Natural killer cell (primary cell): Measurements from ENCODE around the gene SKIL. TPM values are rescaled to one million over a fixed set of nuclear protein-coding genes. Genes with fewer than 3 reads are reported as not detected.

Experiments used
- ATAC-seq, 3 donors: fragments of 150-1000 bp in 2 of 3; fragments of 200-7000 bp in 1 of 3; cut with Tn5 transposase; 1 replicate in 1 of 3; 2 replicates in 2 of 3; pipeline ENCODE4 v1.10.0; 2021; ENCODE audit warnings: mild to moderate bottlenecking in 2 of 3, moderate library complexity in 2 of 3
- DNase-seq, 2 donors: peaks; one replicate each; pipeline versions ENCODE4 v3.0.0 to v3.0.0-alpha.2; 2013 to 2021; ENCODE audit warnings: mixed read lengths in 1 of 2
- H3K27ac ChIP-seq: one replicate; pipeline ENCODE4 v1.5.1; 2013; ENCODE audit warnings: mild to moderate bottlenecking, low read length
- H3K27me3 ChIP-seq: one replicate; pipeline ENCODE4 v1.6.1; 2013; ENCODE audit warnings: low read length; ENCODE audit not compliant: control insufficient read depth, insufficient read depth
- H3K36me3 ChIP-seq: one replicate; pipeline ENCODE4 v1.6.1; 2013; ENCODE audit warnings: low read length; ENCODE audit not compliant: control insufficient read depth, insufficient read depth
- H3K4me1 ChIP-seq: one replicate; pipeline ENCODE4 v1.6.1; 2013; ENCODE audit warnings: low read length; ENCODE audit not compliant: control insufficient read depth, insufficient read depth
- H3K4me3 ChIP-seq: one replicate; pipeline ENCODE4 v1.5.1; 2013; ENCODE audit warnings: low read length
- H3K9me3 ChIP-seq: one replicate; pipeline ENCODE4 v1.6.1; 2013; ENCODE audit warnings: low read length; ENCODE audit not compliant: control insufficient read depth, insufficient read depth
- H3K27ac Mint-ChIP-seq, 2 donors: one replicate each; pipeline ENCODE4 v1.8.0; 2022; ENCODE audit warnings: mild to moderate bottlenecking in 2 of 2, mixed read lengths in 2 of 2, moderate library complexity in 1 of 2
- H3K27me3 Mint-ChIP-seq, 2 donors: one replicate each; pipeline ENCODE4 v1.8.0; 2022; ENCODE audit warnings: low read depth in 2 of 2, mixed read lengths in 2 of 2
- H3K36me3 Mint-ChIP-seq: one replicate; pipeline ENCODE4 v1.8.0; 2022; ENCODE audit warnings: mixed read lengths
- H3K4me1 Mint-ChIP-seq, 2 donors: one replicate each; pipeline ENCODE4 v1.8.0; 2022; ENCODE audit warnings: mixed read lengths in 2 of 2
- H3K4me3 Mint-ChIP-seq: one replicate; pipeline ENCODE4 v1.8.0; 2022; ENCODE audit warnings: mild to moderate bottlenecking, moderate library complexity, mixed read lengths
- H3K9me3 Mint-ChIP-seq, 2 donors: one replicate each; pipeline ENCODE4 v1.8.0; 2022; ENCODE audit warnings: mixed read lengths in 2 of 2
- CTCF ChIP-seq: fragments of 200-600 bp; IDR thresholded peaks from one replicate; pipeline ENCODE4 v1.8.0; 2022; ENCODE audit warnings: antibody characterized with exemption
- WGBS: methylation state at CpG from one replicate; pipeline ENCODE4 v1.1.7; 2013; ENCODE audit warnings: missing lambda C conversion rate; ENCODE audit not compliant: insufficient coverage; 5-methylcytosine and 5-hydroxymethylcytosine counted together
- intact Hi-C: fragments of 100-400 bp; cut with micrococcal nuclease; formaldehyde crosslinking; loops from one replicate; pipeline ENCODE4 v1.14.2; 2022
- total RNA-seq, 4 donors: library from RNA; stranded (reverse); fragments of 120-200 nt in 1 of 4; gene quantifications; one replicate each; pipeline versions ENCODE4 v1.2.3 to v1.2.4, GENCODE V29; 2013 to 2022

SKIL gene
- total RNA-seq, 3 donors from 2014 or later (not counting 1 experiment from before 2014, with no cell fraction given): 85.5 to 156 (median 96.3) TPM

GRCh38 chr3:170352936-170353335, 4.6 kb upstream of the SKIL start:
- ATAC-seq (no peak), DNase-seq (peak in 1 of 2 donors; percentile 42)
- H3K36me3 ChIP-seq: no peaks in the 10 kb centered on the region
- no peak for TF ChIP-seq CTCF
- intact Hi-C loops: no loop called here
- no peaks in the 10 kb centered on the region for H3K27me3 Mint-ChIP-seq
- WGBS: 19% methylated on average over 6 of the region's 7 CpGs
- H3K27ac ChIP-seq: no peak overlapping the region
- no peaks in the 10 kb centered on the region for H3K36me3 Mint-ChIP-seq
- no peak overlapping the region for H3K4me3 ChIP-seq
- no peaks in the 10 kb centered on the region for H3K27me3 ChIP-seq
- H3K4me3 Mint-ChIP-seq: no peak overlapping the region
- no peak overlapping the region for H3K27ac Mint-ChIP-seq
- H3K4me1 Mint-ChIP-seq: peaks cover 17 to 29% of the 10 kb centered on the region in 2 donors
- H3K9me3 Mint-ChIP-seq: no peaks in the 10 kb centered on the region
- H3K9me3 ChIP-seq: no peaks in the 10 kb centered on the region
- H3K4me1 ChIP-seq: peaks cover 15% of the 10 kb centered on the region

GRCh38 chr3:170353485-170353884, 4.0 kb upstream of the SKIL start:
- H3K4me3 ChIP-seq: no peak overlapping the region
- H3K27me3 ChIP-seq: no peaks in the 10 kb centered on the region
- no peak for TF ChIP-seq CTCF
- DNase-seq: no peak
- Mint-ChIP-seq H3K9me3 (no peaks in the 10 kb centered on the region), H3K4me1 (peaks cover 21 to 34% of the 10 kb centered on the region in 2 donors), H3K4me3 (no peak overlapping the region), H3K27me3 (no peaks in the 10 kb centered on the region), H3K36me3 (no peaks in the 10 kb centered on the region), H3K27ac (peak overlapping the region; percentile 17 to 94)
- no peaks in the 10 kb centered on the region for H3K36me3 ChIP-seq
- no peaks in the 10 kb centered on the region for H3K9me3 ChIP-seq
- no peak overlapping the region for H3K27ac ChIP-seq
- no peak for ATAC-seq
- H3K4me1 ChIP-seq: peaks cover 20% of the 10 kb centered on the region
- intact Hi-C loops: no loop called here

- H3K27ac ChIP-seq: no peak overlapping the region
- no peak overlapping the region for H3K4me3 ChIP-seq
- Mint-ChIP-seq H3K27me3 (no peaks in the 10 kb centered on the region), H3K4me1 (peaks cover 30 to 41% of the 10 kb centered on the region in 2 donors), H3K36me3 (no peaks in the 10 kb centered on the region), H3K4me3 (peak overlapping the region; percentile 91), H3K9me3 (no peaks in the 10 kb centered on the region), H3K27ac (peak overlapping the region in 1 of 2 donors; percentile 94)
- H3K9me3 ChIP-seq: no peaks in the 10 kb centered on the region
- intact Hi-C loops: loop anchor here (5.0 kb wide), 1 partner anchor 553 kb away; the partner anchor contains the start of gene EIF5A2
- no peaks in the 10 kb centered on the region for H3K36me3 ChIP-seq
- no peak for DNase-seq
- no peak for ATAC-seq
- no peaks in the 10 kb centered on the region for H3K27me3 ChIP-seq
- peaks cover 23% of the 10 kb centered on the region for H3K4me1 ChIP-seq
- WGBS: 100% methylated on average over 2 of the region's 4 CpGs
- TF ChIP-seq CTCF: no peak
Measured at GRCh38 chr3:170354760-170355159, 2.8 kb upstream of the SKIL start.
